HG02642 (cell line): ENCODE results near the gene OR2J3.
A peak's percentile ranks its signal among the peaks of the same experiment; 100 is the strongest.
"Not testable (repeated sequence)": the region's sequence is repeated elsewhere in the genome, so short reads cannot be mapped to it uniquely, and the experiment has no call there.

Source experiments
- ATAC-seq: cut with Tn5 transposase; IDR thresholded peaks from one replicate; pipeline ENCODE4 v1.9.1; 2021; ENCODE audit warnings: mild to moderate bottlenecking; ENCODE audit not compliant: unreplicated experiment, poor library complexity

Gene OR2J3

DNA sequence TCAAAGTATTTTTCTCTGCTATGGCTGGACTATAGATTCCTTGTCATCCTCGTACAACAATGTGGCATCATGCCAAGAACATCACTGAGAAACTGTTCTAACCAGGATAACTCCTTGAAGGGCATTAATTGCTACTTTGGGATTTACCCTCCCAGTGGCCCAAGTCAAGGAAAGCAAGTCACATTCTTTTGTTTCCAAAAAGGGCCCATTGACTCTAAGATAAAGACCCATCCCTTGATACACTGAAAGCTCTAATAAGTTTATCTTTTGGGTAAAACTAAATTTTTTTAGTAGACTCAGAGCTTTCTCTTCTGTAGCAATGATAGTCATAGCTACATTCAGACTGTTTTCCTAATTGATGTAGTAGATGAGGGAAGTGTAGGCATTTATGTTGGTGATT, at the start of gene OR2J3:
TSS of gene OR2J3 (plus strand) at position 301 of the 400 bp plus-strand sequence. CDS start 3,833 bp downstream, outside the sequence.
- ATAC-seq: no peak

DNA sequence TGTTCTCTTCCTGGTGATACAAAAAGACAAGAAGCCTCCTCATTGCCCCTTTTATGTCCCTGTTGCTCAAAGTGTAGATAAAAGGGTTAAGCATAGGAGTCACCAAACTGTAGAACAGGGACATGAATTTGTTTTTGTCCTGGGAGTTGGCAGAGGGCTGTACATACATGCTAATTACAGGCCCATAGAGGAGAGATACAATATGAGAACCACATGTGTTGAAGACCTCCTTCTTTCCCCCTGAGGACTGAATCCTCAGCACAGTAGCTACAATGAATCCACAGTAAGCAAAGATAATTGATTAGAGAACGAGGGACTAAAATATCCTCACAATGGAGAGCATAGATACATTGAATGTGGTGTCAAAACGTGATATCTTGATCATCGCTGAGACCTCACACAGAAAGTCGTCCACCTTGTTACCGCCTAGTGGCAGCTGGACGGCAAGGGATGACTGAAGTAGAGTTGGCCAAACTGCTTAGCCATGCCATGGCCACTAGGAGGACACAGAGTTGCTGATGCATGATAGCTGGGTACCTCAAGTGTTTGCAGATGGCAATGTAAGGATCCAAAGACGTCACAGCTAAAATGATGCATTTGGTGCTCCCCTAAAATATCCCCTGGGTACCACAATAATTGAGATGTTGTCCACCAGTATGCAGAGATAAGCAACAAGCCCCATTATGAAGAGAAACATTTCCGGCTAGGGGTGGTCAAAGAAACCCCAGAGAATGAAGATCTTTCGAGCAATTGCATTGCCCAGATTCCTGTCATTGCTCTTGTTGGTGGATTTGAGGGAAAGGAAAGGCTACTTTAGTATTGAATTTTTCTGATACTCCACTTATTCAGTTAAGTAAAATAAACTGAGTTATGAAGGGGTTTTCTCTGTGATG, 35.8 kb upstream of the OR2J3 start:
- ATAC-seq: peak; percentile 48

DNA sequence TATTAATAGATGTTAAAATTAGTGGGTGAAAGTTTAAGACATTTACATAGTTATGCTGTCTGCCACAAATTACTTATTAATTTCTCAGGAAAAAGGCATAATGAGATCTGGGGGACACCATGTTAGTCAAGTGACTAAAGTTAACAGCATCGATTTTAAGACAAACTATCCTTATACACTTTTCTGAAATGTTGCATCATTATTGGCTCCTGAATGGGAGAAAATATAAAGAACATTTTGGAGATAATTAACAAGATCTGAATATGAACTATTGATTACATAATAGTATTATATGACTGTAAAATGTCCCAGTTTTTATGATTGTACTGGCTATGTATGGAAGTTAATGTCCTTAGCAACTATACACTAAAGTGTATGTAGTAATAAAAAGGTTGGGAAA, 28.7 kb upstream of the OR2J3 start:
- ATAC-seq: no peak

DNA sequence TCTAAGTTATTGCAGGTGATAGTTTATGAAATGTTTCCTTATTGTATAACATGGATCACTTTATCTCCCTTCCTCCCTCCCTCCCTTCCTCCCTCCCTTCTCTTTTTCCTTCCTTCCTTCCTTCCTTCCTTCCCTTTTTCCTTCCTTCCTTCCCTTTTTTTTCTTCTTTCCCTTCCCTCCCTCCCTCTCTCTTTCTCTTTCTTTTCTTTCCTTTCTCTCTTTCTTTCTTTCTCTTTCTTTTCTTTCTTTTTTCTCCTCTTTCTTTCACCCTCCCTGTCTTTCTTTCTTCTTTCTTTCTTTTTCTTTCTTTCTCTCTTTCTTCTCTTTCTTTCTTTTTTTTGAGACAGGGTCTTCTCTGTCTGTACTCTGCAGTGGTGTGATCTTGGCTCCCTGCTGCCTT, 26.5 kb upstream of the OR2J3 start:
- no peak for ATAC-seq

DNA sequence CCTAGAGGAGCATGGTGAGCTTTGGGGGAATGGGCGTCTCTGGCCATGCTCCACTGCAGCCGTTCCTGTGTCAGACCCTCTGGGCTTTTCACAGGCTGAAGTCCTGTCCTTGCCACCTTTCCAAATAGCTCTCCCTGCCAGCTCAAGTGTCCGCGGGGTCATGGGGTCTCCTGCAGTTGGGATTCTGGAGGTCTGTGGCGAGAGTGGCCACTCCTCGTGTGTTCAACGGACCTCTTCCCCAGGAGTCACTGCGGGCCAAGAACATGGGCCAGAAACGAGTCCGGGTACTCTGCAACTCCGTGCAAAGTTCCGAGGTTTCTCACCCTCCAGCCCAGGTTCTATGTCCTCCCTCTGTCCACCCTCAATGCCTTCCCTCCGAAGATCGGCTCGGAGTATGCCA, 25.4 kb upstream of the OR2J3 start:
- ATAC-seq: no peak

DNA sequence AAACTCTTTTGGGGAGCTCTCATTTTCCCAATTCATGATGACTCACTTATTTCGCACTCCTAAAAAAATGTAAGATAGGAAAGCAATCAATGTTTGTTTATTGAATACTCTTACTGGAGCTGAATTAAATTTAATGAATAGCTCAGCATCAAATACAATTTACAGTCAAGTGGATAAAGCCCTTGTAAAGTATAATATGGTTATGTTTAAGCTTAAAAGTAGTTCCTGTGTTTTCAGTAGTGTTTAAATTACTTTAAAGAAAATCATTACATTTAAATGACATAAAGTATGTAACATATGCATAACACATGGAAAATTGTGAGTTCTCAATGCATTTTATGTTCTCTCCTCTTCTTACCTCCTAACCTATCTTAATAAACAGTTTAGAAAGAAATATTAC, 20.6 kb upstream of the OR2J3 start, which contains the start of gene OR2B3:
TSS of gene OR2B3 (minus strand) at position 101 of the 400 bp plus-strand sequence. CDS start at position 36, 65 bp downstream.
- ATAC-seq: no peak

DNA sequence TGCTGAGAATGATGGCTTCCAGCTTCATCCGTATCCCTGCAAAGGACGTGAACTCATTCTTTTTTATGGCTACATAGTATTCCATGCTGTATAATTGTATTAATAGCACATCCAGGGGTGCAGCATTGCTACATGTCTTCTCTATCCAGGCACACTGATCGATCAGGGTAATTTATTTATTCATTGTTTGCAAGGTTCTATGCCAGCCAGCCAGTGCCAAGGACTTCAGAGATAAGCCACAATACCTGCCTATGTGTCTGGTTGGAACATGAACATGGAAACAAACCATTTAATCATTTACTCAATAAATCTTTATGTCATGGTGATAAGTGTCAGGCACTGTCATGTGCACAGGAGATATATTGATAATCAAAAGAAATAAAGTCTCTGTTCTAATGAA, 14.9 kb upstream of the OR2J3 start:
- no peak for ATAC-seq

DNA sequence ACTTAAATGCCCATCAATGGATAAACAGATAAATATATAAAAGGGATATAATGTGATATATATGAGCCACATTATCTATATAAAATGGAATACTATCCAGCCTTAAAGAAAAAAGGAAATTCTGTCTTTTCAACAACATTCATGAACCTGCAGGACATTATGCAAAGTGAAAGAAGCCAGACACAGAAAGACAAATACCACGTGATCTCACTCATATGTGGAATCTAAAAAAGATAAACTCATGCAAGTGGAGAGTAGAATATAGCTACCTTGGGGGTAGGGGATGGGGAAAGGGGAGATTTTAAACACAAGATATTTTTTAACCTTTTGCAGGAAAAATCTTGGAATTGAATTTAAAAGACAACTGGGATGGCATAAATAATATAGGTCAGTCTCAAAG, 10.1 kb upstream of the OR2J3 start:
- no peak for ATAC-seq

DNA sequence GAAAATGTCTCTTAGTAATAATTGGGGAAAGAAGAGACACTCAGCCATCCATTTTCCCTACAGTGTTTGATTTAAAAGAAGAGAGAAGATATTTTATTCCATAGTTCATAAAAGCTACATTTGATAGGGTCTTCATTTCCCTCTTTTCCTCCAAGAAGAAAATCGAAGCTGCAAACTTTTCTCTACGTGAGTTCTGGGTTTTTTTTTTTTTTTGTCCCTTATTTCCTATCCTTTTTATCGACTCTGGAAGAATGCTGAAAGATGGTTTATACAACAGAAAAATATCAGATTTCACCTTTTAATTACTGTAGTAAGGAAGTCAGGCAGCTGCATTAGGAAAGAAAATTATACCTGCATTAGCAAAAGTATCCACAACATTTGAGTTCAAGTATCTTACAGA, 8.7 kb upstream of the OR2J3 start, which contains the start of gene OR2J1:
TSS of gene OR2J1 (plus strand) at position 301 of the 400 bp plus-strand sequence. CDS start 1,453 bp downstream, outside the sequence.
- no peak for ATAC-seq

DNA sequence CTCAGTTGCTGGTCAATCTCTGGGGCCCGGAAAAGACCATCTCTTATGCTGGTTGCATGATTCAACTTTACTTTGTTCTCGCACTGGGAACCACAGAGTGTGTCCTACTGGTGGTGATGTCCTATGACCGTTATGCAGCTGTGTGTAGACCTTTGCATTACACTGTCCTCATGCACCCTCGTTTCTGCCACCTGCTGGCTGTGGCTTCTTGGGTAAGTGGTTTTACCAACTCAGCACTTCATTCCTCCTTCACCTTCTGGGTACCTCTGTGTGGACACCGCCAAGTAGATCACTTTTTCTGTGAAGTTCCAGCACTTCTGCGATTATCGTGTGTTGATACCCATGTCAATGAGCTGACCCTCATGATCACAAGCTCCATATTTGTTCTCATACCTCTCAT, 4.3 kb downstream of the OR2J3 start:
- no peak for ATAC-seq

DNA sequence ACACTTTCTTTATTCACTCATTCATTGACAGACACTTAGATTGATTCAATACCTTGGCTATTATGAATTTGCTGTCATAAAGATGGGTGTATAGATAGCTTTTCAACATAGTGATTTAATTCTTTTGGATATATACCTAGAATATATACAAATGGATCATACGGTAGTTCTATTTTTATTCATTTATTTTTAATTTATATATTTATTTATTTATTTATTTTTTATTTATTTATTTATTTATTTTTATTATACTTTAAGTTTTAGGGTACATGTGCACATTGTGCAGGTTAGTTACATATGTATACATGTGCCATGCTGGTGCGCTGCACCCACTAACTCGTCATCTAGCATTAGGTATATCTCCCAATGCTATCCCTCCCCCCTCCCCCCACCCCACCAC, 7.1 kb downstream of the OR2J3 start:
- not testable (repeated sequence) for ATAC-seq

DNA sequence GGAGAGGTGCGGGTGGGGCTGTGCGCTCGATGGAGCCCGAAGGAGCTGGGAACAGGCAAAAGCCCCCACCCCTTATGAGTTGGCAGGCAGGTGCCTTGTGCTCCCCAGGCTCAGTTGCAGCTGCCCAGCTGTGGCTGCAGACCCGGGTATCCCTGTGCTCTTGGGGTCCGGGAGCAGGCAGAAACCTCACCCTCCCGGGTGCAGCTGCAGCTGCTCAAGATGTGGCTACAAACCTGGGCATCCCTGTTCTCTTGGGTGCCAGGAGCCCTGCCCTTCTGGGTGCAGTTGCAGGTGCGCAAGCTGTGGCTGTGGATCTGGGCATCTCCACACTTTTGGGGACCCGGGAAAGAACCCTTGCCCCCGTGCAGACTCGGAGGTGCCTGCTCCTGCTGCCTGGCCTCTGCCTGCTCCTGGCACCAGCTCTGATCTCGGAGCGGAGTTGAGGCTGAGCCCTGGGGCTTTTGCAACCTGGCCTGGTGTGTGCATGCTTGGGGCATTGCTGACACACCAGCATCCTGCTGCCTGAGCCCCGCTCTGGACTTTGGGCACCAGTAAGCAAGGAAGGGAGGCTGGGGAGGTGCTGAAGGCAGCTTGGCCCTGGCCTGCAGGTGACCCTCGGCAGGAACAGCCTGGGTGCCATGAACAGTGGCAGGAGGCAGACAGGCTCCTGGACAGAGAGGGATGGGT, 21.6 kb downstream of the OR2J3 start:
- ATAC-seq: no peak

DNA sequence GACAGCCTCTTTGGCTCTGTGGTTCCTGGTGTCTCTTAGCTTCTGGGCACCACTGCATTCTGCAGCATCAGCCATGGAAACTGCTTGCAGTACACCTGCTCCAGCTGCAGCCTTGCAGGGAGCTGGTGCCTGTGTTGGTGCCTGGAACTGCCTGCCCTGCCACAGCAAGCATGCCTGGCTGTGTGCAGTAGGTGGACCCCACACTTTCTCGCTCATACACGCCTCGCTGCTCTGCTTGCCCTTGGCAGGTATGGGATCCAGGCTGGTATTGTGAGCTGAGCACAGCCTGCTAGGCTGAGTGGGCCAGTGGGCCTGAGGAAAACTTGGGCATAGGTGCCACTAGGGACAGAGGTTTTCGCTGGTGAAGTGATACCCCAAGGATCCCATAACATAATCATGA, 22.8 kb downstream of the OR2J3 start:
- ATAC-seq: no peak

DNA sequence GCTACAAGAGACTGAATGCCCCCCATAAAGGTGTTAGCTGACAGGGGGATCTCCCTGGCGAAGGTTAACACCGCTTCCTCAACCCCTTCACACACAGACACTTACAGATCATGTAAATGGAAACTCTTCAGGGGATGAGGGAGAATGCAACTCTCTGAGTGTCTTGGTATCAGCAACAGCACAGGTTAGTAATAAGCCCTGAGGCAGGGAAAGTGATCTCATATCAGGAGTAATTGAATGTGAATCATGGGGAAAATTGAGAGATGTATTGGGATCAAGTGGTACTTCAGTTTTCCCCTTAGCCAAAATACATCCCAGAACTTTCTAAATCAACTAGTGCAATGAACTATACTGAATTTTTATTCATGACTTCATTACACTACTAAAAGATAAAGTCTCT, 23.8 kb downstream of the OR2J3 start:
- no peak for ATAC-seq

DNA sequence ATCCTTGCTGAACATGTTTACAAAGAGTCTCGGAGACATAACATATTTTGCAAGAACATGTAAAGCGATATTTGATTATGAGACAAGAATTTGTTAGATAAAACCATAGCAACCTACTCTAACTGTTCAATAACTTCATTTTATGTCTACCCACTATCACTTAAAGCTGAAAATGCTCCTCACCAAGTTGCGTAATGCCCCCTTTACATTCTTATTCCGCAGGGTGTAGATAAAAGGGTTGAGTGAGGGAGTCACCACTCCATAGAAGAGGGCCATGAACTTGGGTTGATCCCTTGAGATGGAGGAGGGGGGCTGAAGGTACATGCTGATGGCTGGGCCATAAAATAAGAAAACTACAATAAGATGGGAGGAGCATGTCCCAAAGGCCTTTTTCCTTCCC, 29.9 kb downstream of the OR2J3 start:
- ATAC-seq: no peak

DNA sequence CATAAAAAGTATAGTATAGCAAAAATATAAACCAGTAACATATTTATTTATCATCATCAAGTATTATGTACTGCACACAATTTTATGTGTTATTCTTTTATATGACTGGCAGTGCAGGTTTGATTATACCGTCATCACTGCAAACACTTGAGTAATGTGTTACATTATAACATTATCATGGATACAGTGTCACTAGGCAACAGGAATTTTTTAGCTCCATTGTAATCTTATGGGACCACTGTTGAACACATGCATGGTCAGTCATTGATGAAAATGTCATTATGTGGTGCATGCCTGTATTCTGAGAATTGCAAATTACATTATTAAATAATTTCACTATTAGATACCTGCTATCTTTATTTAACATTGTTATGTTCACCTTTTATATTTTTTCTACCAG, 33.7 kb downstream of the OR2J3 start:
- ATAC-seq: no peak

DNA sequence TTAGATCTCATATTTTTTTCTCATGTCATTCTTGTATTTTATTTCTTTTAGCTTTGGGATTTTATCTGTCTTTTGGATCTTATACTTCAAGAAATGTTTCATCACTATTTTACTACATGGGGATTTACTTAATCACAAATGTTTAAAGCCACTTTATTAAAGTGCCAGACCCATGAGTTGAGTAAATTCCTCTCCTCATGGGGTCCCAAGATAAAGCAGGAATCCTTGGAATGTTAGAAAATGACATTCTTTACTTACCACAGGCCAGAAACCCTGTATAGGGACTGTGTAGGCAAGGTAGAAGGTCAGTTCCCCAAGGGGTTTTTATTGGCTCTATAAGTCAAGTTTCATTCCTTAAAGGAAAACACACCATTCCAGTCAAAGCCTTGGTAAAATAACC, 34.5 kb downstream of the OR2J3 start:
- ATAC-seq: no peak

DNA sequence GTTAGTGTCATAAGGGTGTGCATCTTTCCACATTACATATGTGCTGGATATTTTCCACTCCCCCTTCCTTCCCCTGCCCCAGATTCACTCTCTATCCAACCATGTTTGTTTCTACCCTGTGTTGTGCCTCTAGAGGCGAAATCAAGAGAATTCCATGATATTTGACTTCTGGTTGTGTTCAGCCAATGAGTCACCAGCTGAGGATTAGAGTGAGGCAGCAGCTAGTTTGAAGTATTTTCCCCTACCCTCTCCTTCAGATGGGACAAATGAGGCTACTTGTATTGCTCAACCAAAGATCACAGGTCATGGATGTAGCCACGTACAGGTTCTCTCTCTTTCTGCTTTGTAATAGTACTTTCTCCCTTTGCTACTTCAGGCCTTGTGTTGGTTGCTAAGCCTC, 38.3 kb downstream of the OR2J3 start:
- no peak for ATAC-seq

DNA sequence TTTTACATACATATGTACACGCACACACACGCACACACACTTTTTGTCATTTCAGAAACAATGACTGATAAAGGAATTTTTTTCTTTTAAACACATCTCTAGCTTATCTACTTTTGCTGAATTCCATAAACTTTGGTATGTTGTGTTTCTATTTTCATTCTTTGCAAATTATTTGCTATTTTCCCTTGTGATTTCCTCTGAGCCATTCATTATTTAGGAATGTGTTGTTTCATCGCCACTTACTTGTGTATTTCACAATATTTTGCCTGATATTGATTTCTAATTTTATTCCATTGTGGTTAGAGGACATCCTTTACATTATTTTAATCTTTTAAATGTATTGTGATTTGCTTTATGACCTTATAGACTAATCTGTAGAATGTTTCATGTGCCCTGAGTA, 39.2 kb downstream of the OR2J3 start:
- no peak for ATAC-seq

DNA sequence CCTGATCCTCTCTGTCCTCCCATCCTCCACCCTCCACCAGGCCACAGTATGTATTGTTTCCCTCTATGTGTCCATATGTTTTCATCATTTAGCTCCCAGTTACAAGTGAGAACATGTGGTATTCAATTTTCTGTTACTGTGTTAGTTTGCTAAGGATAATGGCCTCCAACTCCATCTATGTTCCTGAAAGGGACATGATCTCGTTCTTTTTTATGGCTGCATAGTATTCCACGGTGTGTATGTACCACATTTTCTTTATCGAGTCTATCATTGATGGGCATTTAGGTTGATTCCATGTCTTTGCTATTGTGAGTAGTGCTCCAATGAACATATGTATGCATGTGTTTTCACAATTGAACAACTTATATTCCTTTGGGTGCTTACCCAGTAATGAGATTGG, 41.6 kb downstream of the OR2J3 start:
- not testable (repeated sequence) for ATAC-seq

DNA sequence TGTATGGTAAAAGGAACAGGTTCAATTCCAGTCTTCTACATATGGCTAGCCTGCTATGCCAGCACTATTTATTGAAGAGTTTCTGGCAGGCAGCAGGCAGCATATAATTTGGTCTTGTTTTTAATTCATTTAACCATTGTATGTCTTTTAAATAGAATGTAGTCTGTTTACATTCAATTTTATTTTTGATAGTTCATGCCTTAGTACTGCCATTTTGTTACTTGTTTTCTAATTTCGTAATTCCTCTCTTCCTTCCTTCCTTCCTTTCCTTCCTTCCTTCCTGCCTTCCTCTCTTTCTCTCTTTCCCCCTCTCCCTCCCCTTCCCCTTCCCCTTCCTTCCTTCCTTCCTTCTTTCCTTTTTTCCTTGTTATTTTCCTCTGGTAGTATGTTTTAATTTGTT, 45.2 kb downstream of the OR2J3 start:
- ATAC-seq: no peak
